Activated T-cell treated with anti-CD3 and anti-CD28 coated beads, Interleukin-2, amount 50 U/mL, for 24 hours (primary cell): ENCODE data around the gene TMED10.
"Not testable (repeated sequence)": the region's sequence is repeated elsewhere in the genome, so short reads cannot be mapped to it uniquely, and the experiment has no call there.

Experiments
- DNase-seq: peaks from one replicate; pipeline ENCODE4 v3.0.0-alpha.2; 2020
- H3K27ac Mint-ChIP-seq: 2 replicates; pipeline ENCODE4 v1.8.0; 2020; ENCODE audit warnings: mild to moderate bottlenecking, mixed read lengths
- H3K27me3 Mint-ChIP-seq: 2 replicates; pipeline ENCODE4 v1.8.0; 2020; ENCODE audit warnings: mixed read lengths
- H3K36me3 Mint-ChIP-seq: 2 replicates; pipeline ENCODE4 v1.8.0; 2020; ENCODE audit warnings: low read depth, mixed read lengths
- H3K4me1 Mint-ChIP-seq: 2 replicates; pipeline ENCODE4 v1.8.0; 2020; ENCODE audit warnings: low read depth, mixed read lengths
- H3K4me3 Mint-ChIP-seq: 2 replicates; pipeline ENCODE4 v1.8.0; 2020; ENCODE audit warnings: mild to moderate bottlenecking, moderate library complexity, mixed read lengths
- H3K9me3 Mint-ChIP-seq: 2 replicates; pipeline ENCODE4 v1.8.0; 2020; ENCODE audit warnings: mixed read lengths

TMED10 gene

DNA sequence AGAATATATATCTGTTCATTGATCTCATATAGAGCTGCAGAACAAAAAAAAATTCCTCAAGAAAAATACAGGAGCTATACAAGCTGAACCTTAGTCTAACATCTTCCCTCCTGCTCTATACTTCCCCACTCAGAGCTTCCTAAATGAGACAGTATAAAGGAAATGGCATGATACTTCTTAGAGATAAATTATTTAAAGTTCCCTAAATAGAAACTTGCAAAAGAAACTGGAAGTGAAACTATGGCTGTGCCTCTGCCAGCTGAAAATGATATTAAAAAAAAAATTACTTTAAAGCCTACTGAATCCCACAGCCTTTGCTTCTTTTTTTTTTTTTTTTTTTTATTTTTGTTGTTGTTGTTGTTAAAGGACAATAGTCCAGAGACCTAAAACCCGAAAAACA is 37.9 kb downstream of the TMED10 start:
- no peaks in the 10 kb centered on the region for H3K27me3 Mint-ChIP-seq
- peaks cover 43% of the 10 kb centered on the region for H3K4me1 Mint-ChIP-seq
- H3K27ac Mint-ChIP-seq = peak overlapping the region; percentile 84
- H3K9me3 Mint-ChIP-seq = no peaks in the 10 kb centered on the region
- H3K36me3 Mint-ChIP-seq = peaks cover 54% of the 10 kb centered on the region
- peak overlapping the region; percentile 42 for H3K4me3 Mint-ChIP-seq
- no peak for DNase-seq

DNA sequence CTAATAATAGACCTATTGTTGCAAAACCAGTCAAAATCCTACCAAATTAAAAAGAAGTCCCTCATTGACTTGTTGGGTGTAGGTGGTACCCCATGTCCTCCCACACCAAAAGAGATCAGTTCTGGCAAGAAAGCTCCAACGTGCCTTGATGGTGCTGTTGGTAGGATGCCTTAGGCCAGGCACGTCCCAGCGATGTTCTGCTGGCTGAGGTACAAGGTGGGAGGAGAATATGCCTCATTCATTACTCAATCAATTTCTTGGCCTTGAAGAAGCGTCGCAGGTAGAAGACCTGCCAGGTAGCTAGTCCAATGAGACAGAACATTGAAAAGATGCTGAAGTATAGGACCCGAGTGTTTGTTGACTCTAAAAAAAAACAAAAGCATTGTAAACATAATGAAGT is 41.8 kb downstream of the TMED10 start:
- DNase-seq = no peak
- Mint-ChIP-seq H3K4me1 (peaks cover 24% of the 10 kb centered on the region), H3K4me3 (no peak overlapping the region), H3K36me3 (peaks cover 67% of the 10 kb centered on the region), H3K9me3 (no peaks in the 10 kb centered on the region), H3K27me3 (no peaks in the 10 kb centered on the region), H3K27ac (peak overlapping the region; percentile 22)

DNA sequence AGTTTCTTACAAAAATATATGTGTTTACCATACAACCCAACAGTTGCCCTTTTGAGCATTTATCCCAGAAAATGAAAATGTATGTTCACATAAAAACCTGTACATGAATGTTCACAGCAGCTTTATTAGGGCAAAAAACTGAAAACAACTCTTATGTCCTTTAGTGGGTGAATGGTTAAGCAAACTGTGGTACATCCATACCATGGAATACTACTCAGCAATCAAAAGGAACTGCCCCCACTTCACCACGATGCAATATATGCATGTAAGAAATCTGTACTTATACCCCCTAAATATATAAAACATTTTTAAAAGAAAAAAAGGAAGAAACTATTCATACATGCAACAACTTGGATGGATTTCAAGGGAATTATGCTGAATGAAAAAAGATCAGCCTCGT is 42.8 kb downstream of the TMED10 start:
- peaks cover 67% of the 10 kb centered on the region for H3K36me3 Mint-ChIP-seq
- no peak overlapping the region for H3K27ac Mint-ChIP-seq
- H3K4me3 Mint-ChIP-seq = no peak overlapping the region
- DNase-seq = no peak
- peaks cover 18% of the 10 kb centered on the region for H3K4me1 Mint-ChIP-seq
- no peaks in the 10 kb centered on the region for H3K9me3 Mint-ChIP-seq
- no peaks in the 10 kb centered on the region for H3K27me3 Mint-ChIP-seq

DNA sequence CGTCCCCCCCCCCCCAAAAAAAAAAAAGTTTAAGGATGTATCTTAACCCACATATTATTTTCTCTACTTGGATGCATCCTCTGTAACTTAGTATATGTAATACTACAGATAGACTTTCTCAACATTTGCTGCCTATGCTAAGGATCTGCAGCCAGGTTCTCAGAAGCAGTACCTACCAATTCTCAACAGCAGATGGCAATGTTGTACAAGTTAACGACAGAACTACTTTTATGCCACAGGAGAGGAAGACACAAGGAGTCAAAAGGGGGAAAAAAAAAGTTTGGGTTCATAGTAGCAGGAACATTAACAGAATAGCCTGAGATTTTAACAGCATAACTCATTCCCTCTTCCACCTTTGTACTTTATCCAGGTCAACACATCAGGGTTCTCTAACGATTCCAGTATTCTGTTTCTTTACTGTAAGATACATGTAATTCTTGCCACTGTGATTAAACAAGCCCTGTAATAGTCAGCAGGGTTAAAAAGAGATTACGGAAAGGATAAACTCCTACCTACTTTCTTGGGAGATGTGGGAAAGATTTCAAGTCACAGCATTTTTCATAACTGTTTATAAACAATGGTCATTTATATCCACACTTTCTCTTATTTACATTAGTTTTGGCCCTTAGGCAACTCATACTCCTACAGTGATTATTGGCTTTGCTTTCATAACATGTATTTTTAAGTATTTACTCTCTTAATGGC is 43.9 kb downstream of the TMED10 start:
- H3K4me3 Mint-ChIP-seq = no peak overlapping the region
- H3K9me3 Mint-ChIP-seq = no peaks in the 10 kb centered on the region
- peaks cover 21% of the 10 kb centered on the region for H3K4me1 Mint-ChIP-seq
- no peak for DNase-seq
- peaks cover 69% of the 10 kb centered on the region for H3K36me3 Mint-ChIP-seq
- H3K27ac Mint-ChIP-seq = peak overlapping the region; percentile 51
- no peaks in the 10 kb centered on the region for H3K27me3 Mint-ChIP-seq

DNA sequence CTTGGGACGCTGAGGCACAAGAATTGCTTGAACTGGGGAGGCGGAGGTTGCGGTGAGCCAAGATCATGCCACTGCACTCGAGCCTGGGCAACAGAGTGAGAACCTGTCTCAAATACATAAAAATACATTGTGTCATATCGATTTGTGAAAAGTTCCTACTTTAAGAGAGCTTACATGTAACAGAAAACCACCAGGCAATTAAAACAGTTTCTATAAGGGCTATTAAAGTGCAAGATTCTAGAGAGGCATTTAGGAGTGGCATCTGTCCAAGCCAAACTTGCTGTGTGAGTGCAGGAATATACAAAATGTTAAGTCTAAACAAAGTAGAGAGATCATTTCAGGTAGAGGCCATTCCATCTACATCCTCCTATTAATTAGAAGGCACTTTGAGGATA is 47.8 kb downstream of the TMED10 start:
- Mint-ChIP-seq H3K9me3 (no peaks in the 10 kb centered on the region), H3K36me3 (peaks cover 57% of the 10 kb centered on the region), H3K27ac (no peak overlapping the region), H3K27me3 (no peaks in the 10 kb centered on the region), H3K4me3 (peak overlapping the region; percentile 99), H3K4me1 (peaks cover 45% of the 10 kb centered on the region)
- no peak for DNase-seq

DNA sequence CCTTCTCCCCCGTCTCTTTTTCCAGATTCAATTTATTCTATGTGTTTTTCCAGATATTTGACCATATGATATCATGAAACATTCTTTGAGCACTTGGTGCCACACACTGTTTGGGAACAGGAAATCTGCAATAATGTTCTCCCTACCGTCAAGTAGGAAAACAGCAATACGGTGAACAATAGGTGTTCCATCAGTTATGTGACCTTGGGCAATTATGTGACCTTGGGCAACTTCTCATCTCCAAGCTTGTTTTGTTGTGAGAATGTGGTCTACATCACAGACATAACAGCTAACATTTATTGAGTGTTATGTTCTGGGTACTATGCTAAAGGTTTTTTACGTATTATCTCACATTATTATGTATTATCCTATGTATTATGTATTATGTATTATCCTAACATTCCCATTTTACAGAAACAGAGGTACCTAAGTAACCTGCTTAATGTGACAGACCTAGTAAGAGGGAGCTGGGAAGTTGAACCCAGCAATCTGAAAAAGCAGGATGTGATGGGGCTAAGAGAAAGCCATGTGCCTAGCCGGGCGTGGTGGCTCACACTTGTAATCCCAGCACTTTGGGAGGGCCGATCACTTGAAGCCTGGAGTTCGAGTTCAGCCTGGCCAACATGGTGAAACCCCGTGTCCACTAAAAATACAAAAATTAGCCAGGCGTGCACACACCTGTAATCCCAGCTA is 48.4 kb downstream of the TMED10 start:
- no peaks in the 10 kb centered on the region for H3K9me3 Mint-ChIP-seq
- H3K4me1 Mint-ChIP-seq = peaks cover 47% of the 10 kb centered on the region
- H3K4me3 Mint-ChIP-seq = peak overlapping the region; percentile 99
- H3K27me3 Mint-ChIP-seq = no peaks in the 10 kb centered on the region
- H3K36me3 Mint-ChIP-seq = peaks cover 52% of the 10 kb centered on the region
- H3K27ac Mint-ChIP-seq = peak overlapping the region; percentile 99
- DNase-seq = no peak

DNA sequence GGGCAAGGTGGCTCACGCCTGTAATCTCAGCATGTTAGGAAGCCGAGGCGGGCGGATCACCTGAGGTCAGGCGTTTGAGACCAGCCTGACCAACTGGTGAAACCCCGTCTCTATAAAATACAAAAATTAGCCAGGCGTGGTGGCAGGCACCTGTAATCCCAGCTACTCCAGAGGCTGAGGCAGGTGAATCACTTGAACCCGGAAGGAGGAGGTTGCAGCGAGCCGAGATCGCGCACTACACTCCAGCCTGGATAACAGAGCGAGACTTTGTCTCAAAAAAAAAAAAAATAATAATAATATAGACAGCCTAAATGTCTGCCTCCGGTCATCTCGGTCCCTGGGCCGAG is 49.0 kb downstream of the TMED10 start:
- H3K4me3 Mint-ChIP-seq = peak overlapping the region; percentile 99
- peaks cover 44% of the 10 kb centered on the region for H3K4me1 Mint-ChIP-seq
- H3K27me3 Mint-ChIP-seq, DNase-seq, H3K9me3 Mint-ChIP-seq: not testable (repeated sequence)
- peaks cover 46% of the 10 kb centered on the region for H3K36me3 Mint-ChIP-seq
- peak overlapping the region; percentile 99 for H3K27ac Mint-ChIP-seq

DNA sequence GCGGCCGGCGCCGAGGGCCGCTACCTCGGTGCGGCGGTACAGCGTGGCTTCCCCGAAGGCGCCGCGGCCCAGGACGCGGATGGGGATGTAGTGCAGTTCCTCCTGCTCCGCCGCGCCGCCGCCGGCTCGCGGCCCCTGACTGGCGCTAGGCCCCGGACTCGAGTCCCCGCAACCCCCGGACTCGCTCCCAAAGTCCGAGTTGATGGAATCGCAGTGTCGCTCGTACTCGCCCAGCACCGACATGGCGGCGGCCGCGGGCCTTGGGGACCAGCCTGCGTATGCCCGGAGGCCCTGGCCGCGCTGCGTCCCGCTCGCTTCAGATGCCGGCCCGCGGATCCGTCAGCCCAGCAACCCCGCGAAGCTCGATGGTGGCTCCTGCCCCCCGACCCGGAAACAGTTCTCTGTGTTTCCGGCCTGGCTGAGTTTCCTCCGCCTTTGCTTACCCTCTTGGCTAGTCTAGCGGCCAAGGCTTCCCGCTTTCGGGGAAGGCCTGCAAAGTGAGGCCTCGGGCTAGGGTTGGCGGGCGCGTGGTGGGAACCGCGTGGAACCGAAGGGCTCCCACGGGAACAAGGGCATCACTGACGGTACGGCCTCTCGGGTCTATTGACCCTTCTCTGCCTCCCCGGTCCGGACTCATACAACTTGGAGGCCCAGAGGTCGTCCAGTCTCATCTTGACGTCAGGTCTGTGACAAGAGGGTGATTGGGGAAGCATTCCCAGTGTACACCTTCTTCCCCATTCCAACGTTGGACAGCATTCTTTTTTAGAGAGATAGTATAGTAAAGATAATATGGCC is 49.5 kb downstream of the TMED10 start, which contains the start of gene NEK9:
Gene NEK9 (minus strand): TSS at position 370 of the 795 bp plus-strand sequence. CDS start 127 bp downstream, at position 243.
- Mint-ChIP-seq H3K4me1 (peaks cover 46% of the 10 kb centered on the region), H3K27ac (peak within 1 kb of the TSS; percentile 99), H3K4me3 (peak within 1 kb of the TSS; percentile 99), H3K27me3 (no peaks in the 10 kb centered on the region), H3K9me3 (no peaks in the 10 kb centered on the region), H3K36me3 (peaks cover 47% of the 10 kb centered on the region)
- DNase-seq = peak; percentile 93

DNA sequence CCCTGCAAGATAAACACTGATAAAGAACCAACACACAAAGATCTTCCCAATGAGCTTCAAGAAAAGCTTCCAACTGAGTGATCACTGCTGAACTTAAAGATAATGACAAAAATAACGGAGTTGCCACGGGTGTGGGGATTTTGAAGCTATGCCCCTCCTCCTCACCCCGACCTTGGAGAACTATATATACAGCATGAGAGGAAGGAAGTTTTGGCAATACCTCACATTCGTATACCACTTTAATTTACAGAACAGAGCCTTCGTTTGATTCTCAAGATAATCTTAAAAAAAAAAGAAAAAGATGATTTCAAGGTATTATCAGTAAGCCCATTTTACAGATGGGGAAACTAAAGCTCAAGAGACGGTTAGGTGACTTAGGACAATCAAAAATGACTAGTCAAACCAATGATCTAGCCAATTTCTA is 50.3 kb downstream of the TMED10 start:
- peak overlapping the region; percentile 99 for H3K27ac Mint-ChIP-seq
- H3K27me3 Mint-ChIP-seq = no peaks in the 10 kb centered on the region
- no peak for DNase-seq
- peak overlapping the region; percentile 99 for H3K4me3 Mint-ChIP-seq
- no peaks in the 10 kb centered on the region for H3K9me3 Mint-ChIP-seq
- peaks cover 46% of the 10 kb centered on the region for H3K36me3 Mint-ChIP-seq
- peaks cover 52% of the 10 kb centered on the region for H3K4me1 Mint-ChIP-seq

DNA sequence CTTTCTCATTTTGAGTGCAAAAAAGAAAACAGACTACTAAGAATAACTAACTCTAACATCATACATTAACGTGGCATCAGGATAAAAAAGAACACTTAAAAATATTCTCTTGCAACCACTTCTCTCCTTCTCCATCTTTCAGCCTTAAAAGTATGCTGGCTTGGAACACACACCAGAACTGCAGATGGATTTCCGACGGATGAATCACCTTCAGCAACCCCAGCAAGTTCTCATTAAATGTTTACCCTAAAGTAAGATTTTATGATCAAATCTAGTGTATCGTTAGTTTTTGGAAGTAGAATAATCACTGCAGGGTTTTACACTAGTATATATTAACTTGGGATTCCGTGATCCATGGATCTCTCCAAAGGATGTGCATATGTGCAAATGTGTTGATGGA is 50.8 kb downstream of the TMED10 start:
- Mint-ChIP-seq H3K27me3 (no peaks in the 10 kb centered on the region), H3K27ac (peak overlapping the region; percentile 99), H3K36me3 (peaks cover 49% of the 10 kb centered on the region), H3K4me3 (peak overlapping the region; percentile 99), H3K9me3 (no peaks in the 10 kb centered on the region), H3K4me1 (peaks cover 56% of the 10 kb centered on the region)
- no peak for DNase-seq

DNA sequence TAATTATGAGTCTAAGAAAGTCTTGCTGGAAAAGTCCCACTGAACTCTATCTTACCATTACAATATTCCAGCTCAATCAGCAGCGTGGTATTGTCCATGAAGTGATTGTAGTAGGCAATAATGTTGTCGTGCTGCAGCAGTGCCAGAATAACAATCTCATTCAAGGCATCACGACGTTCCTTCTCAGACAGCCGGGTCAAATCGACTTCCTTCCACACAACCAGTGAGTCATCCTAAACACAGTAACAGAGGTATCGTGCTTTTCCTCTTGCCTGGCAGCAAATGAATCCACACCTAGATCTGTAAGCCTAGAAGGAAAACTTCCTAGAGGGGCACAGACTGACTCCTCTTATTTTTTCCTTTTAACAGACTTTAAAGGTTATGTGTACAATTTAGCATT is 52.4 kb downstream of the TMED10 start:
- peaks cover 60% of the 10 kb centered on the region for H3K4me1 Mint-ChIP-seq
- no peak for DNase-seq
- no peaks in the 10 kb centered on the region for H3K9me3 Mint-ChIP-seq
- peak overlapping the region; percentile 99 for H3K27ac Mint-ChIP-seq
- H3K4me3 Mint-ChIP-seq = peak overlapping the region; percentile 22
- peaks cover 55% of the 10 kb centered on the region for H3K36me3 Mint-ChIP-seq
- H3K27me3 Mint-ChIP-seq = no peaks in the 10 kb centered on the region

DNA sequence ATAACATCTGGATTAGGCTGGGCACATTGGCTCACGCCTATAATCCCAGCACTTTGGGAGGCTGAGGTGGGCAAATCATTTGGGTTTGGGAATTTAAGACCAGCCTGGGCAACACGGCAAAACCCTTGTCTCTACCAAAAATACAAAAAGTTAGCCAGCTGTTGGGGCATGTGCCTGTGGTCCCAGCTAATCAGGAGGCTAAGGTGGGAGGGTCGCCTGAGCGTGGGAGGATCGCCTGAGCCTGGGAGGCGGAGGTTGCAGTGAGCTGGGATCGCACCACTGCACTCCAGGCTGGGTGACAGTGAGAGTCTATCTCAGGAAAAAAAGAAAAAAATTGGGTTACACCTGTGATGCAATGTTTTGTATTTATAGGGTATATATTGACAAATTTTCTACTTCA is 54.9 kb downstream of the TMED10 start:
- Mint-ChIP-seq H3K4me1 (peaks cover 48% of the 10 kb centered on the region), H3K27me3 (no peaks in the 10 kb centered on the region), H3K36me3 (peaks cover 64% of the 10 kb centered on the region), H3K9me3 (no peaks in the 10 kb centered on the region), H3K4me3 (no peak overlapping the region), H3K27ac (peak overlapping the region; percentile 28)
- DNase-seq = no peak

DNA sequence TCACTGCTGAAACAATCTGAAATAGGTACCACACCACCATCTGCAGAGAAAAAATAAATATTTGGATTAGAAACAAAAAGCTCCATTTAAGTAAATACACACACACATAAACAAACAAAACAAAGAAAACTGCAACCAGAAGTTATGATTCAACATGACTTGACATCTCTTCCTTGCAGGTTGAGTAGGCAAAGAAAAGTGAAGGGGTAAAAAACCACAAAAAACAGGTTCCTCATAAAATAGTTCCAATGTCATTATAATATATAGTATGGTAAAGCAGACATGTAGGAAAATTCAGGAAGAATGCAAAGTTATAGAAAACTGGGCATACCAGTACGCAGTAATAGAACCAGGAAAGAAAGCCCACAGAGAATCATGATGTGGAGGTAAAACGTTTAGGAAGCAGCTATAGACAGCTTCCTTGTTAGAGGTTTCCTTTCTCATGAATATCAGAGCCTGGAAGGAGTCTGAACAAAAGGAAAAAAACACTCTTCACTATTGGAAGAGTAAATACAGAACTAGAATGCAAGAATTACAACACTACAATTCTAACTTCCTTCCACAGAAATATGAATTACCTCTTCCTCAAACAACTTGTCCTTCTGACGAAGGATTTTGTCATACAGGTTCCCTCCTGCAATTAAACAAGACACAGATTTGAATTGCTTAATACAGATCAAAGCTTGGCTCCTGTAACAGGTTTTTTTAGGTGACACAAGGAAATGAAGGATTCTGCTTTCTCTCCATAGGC is 55.7 kb downstream of the TMED10 start:
- Mint-ChIP-seq H3K9me3 (no peaks in the 10 kb centered on the region), H3K4me3 (no peak overlapping the region), H3K4me1 (peaks cover 44% of the 10 kb centered on the region), H3K36me3 (peaks cover 67% of the 10 kb centered on the region), H3K27me3 (no peaks in the 10 kb centered on the region), H3K27ac (peak overlapping the region; percentile 51)
- DNase-seq = no peak

DNA sequence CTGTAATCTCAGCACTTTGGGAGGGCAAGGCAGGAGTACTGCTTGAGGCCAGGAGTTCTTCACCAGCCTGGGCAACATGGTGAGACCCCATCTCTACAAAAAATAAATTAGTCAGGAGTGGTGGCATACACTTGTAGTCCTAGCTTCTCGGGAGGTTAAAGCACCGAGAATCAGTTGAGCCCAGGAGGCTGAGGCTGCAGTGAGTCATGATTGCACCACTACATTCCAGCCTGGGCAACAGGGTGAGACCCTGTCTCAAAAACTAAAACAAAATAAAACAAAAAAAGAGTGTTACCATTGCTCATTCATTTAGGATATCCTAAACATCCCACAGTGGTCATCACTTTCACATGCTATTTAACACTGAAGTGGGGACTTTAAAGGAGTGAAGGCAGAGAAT is 57.4 kb downstream of the TMED10 start:
- no peak for DNase-seq
- no peaks in the 10 kb centered on the region for H3K27me3 Mint-ChIP-seq
- H3K4me3 Mint-ChIP-seq = no peak overlapping the region
- peaks cover 79% of the 10 kb centered on the region for H3K36me3 Mint-ChIP-seq
- no peaks in the 10 kb centered on the region for H3K9me3 Mint-ChIP-seq
- no peak overlapping the region for H3K27ac Mint-ChIP-seq
- peaks cover 34% of the 10 kb centered on the region for H3K4me1 Mint-ChIP-seq
